RWPE2 (cell line): ENCODE measurements around the gene PRRX2.

ENCODE experiments used
- ATAC-seq: fragments of 200-7000 bp; cut with Tn5 transposase; 3 replicates; pipeline ENCODE4 v1.9.1; 2021; ENCODE audit warnings: low read depth
- DNase-seq: peaks from one replicate; pipeline ENCODE4 v3.0.0-alpha.2; 2020; ENCODE audit warnings: low spot score
- H3K27ac ChIP-seq: fragments of 450-650 bp; 2 replicates; pipeline ENCODE4 v1.5.1; 2017; ENCODE audit warnings: mild to moderate bottlenecking; ENCODE audit not compliant: poor library complexity, severe bottlenecking
- H3K27me3 ChIP-seq: fragments of 250-450 bp; sonication (Bioruptor Pico); 2 replicates; pipeline ENCODE4 v1.5.1; 2021; ENCODE audit warnings: mild to moderate bottlenecking, moderate library complexity; ENCODE audit not compliant: insufficient read depth, poor library complexity, severe bottlenecking
- H3K36me3 ChIP-seq: fragments of 250-450 bp; sonication (Bioruptor Pico); 2 replicates; pipeline ENCODE4 v1.5.1; 2020; ENCODE audit warnings: low read depth, mild to moderate bottlenecking, moderate library complexity
- H3K4me1 ChIP-seq: fragments of 250-450 bp; sonication (Bioruptor Pico); 2 replicates; pipeline ENCODE4 v1.5.1; 2021; ENCODE audit warnings: mild to moderate bottlenecking, moderate library complexity; ENCODE audit not compliant: insufficient read depth, poor library complexity, severe bottlenecking
- H3K4me3 ChIP-seq: fragments of 250-450 bp; sonication (Bioruptor Pico); 2 replicates; pipeline ENCODE4 v1.5.1; 2021; ENCODE audit warnings: mild to moderate bottlenecking, moderate library complexity; ENCODE audit not compliant: severe bottlenecking
- H3K9me3 ChIP-seq: fragments of 250-450 bp; sonication (Bioruptor Pico); 2 replicates; pipeline ENCODE4 v1.5.1; 2021; ENCODE audit warnings: mild to moderate bottlenecking, moderate library complexity; ENCODE audit not compliant: severe bottlenecking
- CTCF ChIP-seq: fragments of 450-650 bp; IDR thresholded peaks from one replicate; pipeline ENCODE4 v1.5.1; 2017; ENCODE audit warnings: mild to moderate bottlenecking, moderate library complexity; ENCODE audit not compliant: poor library complexity, severe bottlenecking

PRRX2 gene

DNA sequence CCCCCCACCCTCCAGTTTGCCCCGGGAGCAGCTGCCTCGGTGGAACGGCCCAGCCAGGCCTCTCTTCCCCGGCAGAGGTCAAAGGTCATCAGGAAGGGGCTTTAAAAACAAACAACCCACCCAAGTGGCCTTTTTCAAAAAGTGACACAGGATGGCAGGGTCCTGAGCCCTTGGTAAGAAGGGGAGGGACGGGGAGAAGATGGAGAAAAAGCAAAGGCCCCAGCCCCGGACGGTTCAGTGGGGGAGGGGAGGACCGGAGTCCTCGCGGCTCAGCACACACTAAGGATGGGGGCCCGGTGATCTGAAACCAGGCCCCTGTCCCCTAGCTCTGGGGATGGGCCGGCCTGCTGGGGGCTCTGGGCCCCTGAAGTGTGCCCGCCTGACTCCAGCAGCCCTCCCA, 1.1 kb downstream of the PRRX2 start:
- ATAC-seq = no peak
- peaks cover 16% of the 10 kb centered on the region for H3K27me3 ChIP-seq
- no peaks in the 10 kb centered on the region for H3K36me3 ChIP-seq
- H3K27ac ChIP-seq = no peak overlapping the region
- H3K9me3 ChIP-seq = no peaks in the 10 kb centered on the region
- no peak overlapping the region for H3K4me3 ChIP-seq
- no peaks in the 10 kb centered on the region for H3K4me1 ChIP-seq
- TF ChIP-seq CTCF = no peak
- no peak for DNase-seq

DNA sequence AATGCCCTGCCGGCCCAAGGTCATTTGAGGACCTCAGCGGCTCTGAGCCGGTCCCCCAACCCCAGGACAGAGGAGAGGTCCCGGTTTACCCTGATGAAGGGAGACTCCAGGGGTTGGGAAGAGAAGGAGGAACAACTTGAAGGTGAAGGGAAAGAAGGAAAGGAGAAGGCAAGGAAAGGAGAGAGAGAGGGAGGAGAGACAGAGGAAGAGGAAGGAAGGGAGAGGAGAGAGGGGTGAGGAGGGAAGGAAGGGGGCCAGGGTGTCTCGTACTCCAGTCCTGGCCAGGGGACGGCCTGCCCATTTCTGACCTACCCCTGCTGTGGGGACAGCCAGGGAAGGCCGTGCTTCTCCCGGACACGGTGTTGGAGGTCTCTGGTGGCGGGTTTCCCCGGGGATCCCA, 1.9 kb downstream of the PRRX2 start:
- DNase-seq (no peak), ATAC-seq (no peak)
- TF ChIP-seq CTCF = no peak
- Histone ChIP-seq H3K9me3 (no peaks in the 10 kb centered on the region), H3K27me3 (peaks cover 16% of the 10 kb centered on the region), H3K4me3 (no peak overlapping the region), H3K36me3 (no peaks in the 10 kb centered on the region), H3K4me1 (no peaks in the 10 kb centered on the region), H3K27ac (no peak overlapping the region)

DNA sequence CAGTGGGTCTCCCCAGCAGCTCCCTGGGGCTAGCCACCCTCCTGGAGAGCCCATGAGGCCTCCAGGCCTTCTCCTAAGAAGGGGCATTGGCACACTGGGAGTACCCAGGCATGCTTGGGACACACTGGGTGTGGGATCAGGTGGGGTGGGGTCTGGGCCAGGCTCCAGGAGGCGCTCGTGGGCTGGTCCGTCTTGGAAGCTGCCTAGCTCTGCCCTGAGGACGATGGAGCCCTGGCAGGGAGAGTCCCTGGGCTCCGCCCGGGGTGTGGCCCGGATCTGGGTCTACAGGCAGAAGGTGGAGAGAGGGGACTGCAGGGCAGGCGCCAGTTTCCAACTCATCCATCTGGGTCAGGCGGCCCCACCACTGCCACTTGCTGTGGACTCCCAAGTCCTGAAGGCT, 2.4 kb downstream of the PRRX2 start:
- DNase-seq = no peak
- H3K4me1 ChIP-seq = no peaks in the 10 kb centered on the region
- TF ChIP-seq CTCF = no peak
- no peak for ATAC-seq
- peaks cover 16% of the 10 kb centered on the region for H3K27me3 ChIP-seq
- H3K9me3 ChIP-seq = no peaks in the 10 kb centered on the region
- H3K36me3 ChIP-seq = no peaks in the 10 kb centered on the region
- no peak overlapping the region for H3K27ac ChIP-seq
- no peak overlapping the region for H3K4me3 ChIP-seq

DNA sequence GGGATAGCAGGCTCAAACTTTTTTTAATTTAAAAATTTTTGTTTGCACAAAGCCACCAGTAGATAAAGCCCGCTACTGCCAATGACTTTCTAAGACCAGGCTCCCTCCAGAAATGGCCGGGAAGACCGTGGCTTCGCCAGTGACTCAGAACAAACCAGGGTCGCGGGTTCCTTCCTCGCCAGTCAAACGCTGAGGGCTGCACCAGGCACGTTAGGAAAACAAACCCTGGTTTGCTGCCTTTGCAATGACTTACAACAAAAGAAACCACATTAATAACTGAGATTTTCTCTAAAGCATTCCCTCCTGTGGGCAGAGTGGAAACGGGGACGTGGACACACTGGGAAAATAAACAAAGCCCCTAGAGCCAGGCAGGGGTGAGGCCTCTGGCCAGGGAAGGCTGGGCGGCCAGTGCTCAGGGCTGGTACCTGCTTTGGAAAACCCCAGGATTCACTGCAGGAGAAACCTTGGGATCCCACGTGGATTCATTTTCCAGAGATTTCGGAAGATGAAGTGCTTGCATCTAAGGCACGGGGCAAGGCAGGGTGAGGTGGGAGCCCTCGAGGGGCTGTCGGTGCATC, 3.8 kb downstream of the PRRX2 start:
- no peak overlapping the region for H3K4me3 ChIP-seq
- H3K4me1 ChIP-seq = no peaks in the 10 kb centered on the region
- H3K36me3 ChIP-seq = no peaks in the 10 kb centered on the region
- DNase-seq (no peak), ATAC-seq (no peak)
- H3K27me3 ChIP-seq = peaks cover 16% of the 10 kb centered on the region
- H3K9me3 ChIP-seq = no peaks in the 10 kb centered on the region
- TF ChIP-seq CTCF = no peak
- H3K27ac ChIP-seq = no peak overlapping the region

GRCh38 chr9:129669946-129670345, 4.5 kb downstream of the PRRX2 start:
- H3K36me3 ChIP-seq = no peaks in the 10 kb centered on the region
- ATAC-seq (no peak), DNase-seq (no peak)
- H3K4me3 ChIP-seq = no peak overlapping the region
- no peak overlapping the region for H3K27ac ChIP-seq
- TF ChIP-seq CTCF = no peak
- peaks cover 17% of the 10 kb centered on the region for H3K27me3 ChIP-seq
- no peaks in the 10 kb centered on the region for H3K9me3 ChIP-seq
- no peaks in the 10 kb centered on the region for H3K4me1 ChIP-seq
